Middle frontal gyrus (tissue), 1 donor: ENCODE data around the gene MYBPH.
A peak's percentile ranks its signal among the peaks of the same experiment; 100 is the strongest.

Experiments used
- DNase-seq: peaks from one replicate; pipeline ENCODE4 v3.0.0-alpha.2; 2015; ENCODE audit warnings: low spot score; ENCODE audit errors: extremely low spot score

The MYBPH gene

GRCh38 chr1:203175237-203175826 lies at the start of gene MYBPH:
TSS of gene MYBPH (minus strand) at chr1:203175826. CDS start at chr1:203175755, 71 bp downstream.
- DNase-seq = no peak

DNA sequence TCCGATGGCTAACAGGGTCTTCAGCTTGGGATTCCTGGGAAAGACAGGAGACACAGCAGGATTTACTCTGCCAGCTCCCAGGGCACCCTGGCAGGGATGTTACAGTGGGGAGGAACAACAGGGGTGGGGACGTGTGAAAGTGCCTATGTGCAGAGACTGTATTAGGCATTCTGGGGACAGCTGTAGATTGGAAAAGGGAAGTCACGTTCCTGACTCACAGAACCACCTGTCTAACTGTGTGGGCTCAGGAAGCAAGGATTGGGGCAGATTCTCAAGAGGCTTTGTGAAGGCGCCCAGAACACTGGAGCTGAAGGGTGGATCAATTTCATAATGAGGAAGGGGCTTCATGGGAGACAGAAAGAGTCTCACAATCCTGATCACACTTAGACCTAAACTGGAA lies 49.4 kb upstream of the MYBPH start:
- no peak for DNase-seq

- no peak for DNase-seq
Observed at GRCh38 chr1:203223012-203223775, 47.6 kb upstream of the MYBPH start.

- no peak for DNase-seq
Observed at GRCh38 chr1:203219934-203220333, 44.3 kb upstream of the MYBPH start.

DNA sequence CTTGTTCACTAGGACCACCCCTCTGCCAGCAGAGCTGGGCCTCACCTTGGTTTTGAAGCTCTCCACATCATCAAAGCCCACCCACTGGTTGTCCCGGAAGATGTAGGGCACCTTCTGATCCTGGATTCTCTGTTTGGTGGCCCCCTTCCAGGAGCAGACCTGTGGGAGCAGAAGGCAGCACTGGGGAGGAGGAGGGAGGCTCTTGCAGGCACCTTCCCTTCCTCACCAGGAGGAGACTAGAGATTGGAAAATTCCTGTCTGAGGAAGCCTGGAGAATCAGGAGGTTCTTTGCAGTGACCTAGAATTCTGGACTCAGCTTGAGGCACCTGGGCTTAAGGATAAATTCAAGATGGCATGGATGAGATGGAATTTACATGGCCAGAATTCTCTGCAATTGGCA lies 43.5 kb upstream of the MYBPH start:
- no peak for DNase-seq

- DNase-seq = no peak
Observed at GRCh38 chr1:203217668-203218067, 42.0 kb upstream of the MYBPH start.

GRCh38 chr1:203217139-203217655 lies 41.6 kb upstream of the MYBPH start:
- no peak for DNase-seq

GRCh38 chr1:203216274-203217138 lies 40.9 kb upstream of the MYBPH start:
- DNase-seq = peak; percentile 81

- DNase-seq = no peak
Observed at GRCh38 chr1:203215573-203215972, 39.9 kb upstream of the MYBPH start.

DNA sequence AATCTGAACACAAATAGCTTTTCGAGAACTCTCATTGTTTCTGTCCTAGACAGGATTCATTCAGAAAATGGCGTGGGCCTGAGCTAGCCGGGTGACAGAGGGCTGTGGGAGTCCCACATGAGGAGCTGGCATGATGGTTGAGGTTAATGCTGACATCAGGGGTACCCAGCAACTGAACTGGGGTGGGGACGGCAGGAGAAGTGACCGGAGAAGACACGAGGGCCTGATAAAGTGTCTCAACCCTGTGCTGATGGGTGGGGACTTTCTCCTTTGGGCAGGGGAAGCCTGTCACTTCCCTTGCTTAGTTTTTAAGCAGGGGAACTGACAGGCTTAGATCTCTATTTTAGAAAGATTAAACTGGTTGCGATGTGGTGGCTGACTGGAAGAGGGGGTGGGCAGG lies 39.2 kb upstream of the MYBPH start:
- DNase-seq = no peak

DNA sequence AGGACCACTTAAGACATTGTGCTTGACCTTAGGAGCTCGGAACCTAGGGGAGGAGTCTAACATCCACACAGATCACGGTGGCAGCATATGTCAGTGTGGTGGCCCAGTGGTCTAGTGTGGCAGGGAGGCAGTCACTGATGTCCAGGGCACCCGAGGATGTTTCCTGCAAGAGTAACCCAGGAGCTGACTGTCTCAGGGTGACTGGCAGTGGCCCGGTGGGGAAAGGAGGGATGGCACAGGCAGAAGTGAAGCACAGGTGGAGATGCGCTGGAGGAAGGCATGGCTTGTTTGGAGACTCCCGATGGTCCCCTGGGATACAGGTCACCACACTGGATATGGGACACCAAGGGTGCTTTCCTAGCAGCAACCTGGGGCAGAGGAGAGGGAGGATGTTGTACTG lies 37.5 kb upstream of the MYBPH start:
- DNase-seq = no peak

- DNase-seq = no peak
Observed at GRCh38 chr1:203211812-203212211, 36.2 kb upstream of the MYBPH start.

GRCh38 chr1:203210988-203211387 lies 35.4 kb upstream of the MYBPH start:
- no peak for DNase-seq

GRCh38 chr1:203210350-203210749 lies 34.7 kb upstream of the MYBPH start:
- DNase-seq = no peak

DNA sequence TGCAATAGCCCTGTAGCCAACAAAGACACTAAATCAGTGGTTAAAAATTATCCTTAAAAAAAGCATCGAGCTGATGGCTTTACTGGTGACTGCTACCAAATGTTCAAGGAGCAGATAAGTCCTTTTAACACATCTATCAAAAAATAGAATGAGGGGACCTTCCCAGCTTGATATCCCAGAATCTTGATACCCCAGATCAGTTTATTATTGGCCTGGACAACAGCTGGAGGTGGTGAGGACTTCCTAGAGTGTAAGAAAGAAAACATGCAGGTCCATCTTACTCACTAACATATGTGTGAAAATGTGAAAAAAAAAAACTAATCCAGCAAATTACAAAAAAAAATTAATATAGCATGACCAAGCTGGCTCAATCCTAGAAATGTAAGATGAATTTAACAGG lies 32.6 kb upstream of the MYBPH start:
- no peak for DNase-seq

GRCh38 chr1:203207751-203208150 lies 32.1 kb upstream of the MYBPH start:
- no peak for DNase-seq

DNA sequence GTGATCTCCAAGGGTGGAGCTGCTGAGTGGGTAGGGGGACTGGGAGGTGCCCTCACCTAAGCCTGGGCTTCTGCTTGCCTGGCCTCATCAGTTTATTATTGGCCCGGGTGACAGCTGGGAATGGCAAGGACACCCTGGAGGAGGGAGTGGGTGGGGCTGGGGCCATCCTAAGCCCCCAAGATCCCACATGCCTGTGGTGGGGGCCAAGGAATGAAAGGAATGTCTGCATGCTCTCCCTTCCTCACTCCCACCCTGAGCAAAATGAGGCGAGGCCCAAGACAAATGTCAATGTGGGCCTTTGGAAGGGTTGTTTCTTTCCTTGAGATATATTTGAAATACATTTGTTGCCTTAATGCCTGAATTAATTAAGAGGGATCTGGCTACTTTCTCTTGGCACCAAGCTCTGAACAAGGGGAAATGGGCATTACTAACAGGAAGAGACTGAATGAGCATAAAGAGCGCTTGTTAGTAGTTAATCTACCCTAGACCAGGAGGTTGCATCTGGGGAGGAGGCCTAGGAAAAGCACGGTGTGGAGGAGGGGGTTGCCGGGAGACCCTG lies 30.6 kb upstream of the MYBPH start:
- DNase-seq = no peak

DNA sequence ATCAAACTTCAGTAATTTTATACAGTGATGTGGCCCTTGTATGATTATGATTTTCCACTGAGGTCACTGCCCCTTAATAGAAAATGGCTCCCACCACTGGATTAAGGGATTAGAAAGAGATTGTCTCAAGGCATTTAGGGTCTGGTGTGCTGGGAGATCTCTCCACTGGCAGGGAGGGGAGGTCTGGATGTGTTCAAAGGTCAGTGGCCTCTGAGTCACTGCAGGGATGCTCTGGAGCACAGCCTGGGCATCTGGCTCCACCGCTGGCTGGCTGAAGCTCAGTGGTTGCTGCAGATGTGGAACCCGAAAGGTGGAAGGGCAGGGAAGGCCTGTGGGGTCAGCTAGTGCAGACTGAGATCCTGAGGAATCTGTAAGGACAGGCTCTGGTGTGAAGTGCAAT lies 29.1 kb upstream of the MYBPH start:
- DNase-seq = no peak

DNA sequence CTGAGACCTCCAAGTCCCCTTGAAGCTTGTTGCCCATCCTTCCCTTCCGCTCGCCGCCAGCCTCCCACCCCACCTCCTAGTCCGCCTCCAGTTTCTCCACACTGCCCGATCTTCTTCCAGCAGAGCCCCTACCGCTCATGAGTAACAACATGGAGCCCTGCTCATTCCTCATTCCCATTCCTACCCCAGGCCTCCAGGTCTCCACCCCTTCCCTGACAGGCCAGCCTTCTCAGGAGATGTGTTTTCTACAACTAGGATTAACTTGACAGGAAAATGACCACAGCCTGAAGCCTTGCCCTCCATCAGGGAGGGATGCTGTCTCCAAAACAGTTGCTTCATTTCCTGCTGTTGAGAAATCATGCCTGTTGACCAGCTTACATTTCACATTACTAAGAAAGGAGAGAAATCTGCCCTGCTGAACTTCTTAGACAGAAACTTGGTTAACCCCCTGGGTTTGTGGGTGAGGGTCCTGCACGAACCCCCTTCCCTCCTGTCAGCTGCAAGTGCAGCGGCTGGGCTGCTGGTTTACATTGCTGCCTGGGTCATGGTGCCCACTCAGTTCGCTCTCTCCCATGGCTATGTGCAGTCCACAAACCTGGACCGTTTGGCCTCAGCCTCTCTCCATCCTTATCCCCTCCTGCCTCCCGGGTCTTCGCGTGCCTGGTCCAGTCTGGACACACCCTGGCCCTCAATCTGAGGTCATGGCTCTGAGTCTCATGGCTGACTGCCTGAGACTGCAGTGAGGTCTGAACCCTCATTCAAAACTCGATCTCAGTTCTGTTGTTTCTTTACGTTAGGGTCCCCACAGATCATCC lies 27.0 kb upstream of the MYBPH start:
- DNase-seq = no peak

DNA sequence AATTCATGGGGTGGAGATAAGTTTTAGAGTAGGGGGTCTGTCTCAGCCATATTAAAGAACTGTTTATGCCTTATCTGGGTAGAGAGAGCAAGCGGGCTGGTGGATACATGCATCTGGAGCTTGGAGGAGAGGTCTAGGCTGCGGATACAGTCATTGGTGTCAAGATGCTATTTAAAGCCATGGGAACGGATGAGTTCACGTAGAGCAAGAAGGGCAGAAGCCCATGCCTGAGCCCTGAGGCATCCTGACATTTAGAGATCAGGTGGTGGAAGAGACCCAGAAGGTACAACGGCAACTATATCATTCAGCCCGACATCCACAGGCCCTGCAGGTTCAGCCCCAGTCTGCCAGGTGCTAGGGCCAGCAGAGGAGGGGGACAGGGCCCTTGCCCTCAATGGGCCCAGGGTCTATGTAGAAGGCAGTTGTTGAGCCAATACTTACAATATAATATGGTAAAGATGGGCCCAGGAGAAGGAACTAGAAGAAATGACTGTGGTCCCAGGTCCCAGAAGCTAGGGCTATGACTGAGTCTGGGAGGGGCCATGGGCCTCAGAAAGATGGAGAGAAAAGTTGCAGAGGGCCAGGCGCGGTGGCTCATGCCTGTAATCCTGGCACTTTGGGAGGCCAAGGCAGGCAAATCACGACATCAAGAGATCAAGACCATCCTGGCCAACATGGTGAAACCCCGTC lies 26.0 kb upstream of the MYBPH start:
- no peak for DNase-seq
